Neural cell (in vitro differentiated cells): ENCODE measurements around the gene SLC6A8. TPM values are rescaled to one million over a fixed set of nuclear protein-coding genes. Genes with fewer than 3 reads are reported as not detected.

Experiments
- H2AFZ ChIP-seq: fragments of 200-600, 300-800 bp; sonication (generic), shearing (Covaris generic); 2 replicates; pipeline ENCODE4 v1.6.0; 2014; ENCODE audit warnings: low read depth, mild to moderate bottlenecking, antibody characterized with exemption, low read length, moderate library complexity
- H3F3A ChIP-seq: fragments of 200-600 bp; shearing (Covaris generic); 2 replicates; pipeline ENCODE4 v1.6.1; 2016; ENCODE audit warnings: mild to moderate bottlenecking, moderate library complexity, mixed read lengths, antibody characterized with exemption, low read length; ENCODE audit not compliant: insufficient read depth, poor library complexity, severe bottlenecking
- H3K27ac ChIP-seq: fragments of 200-600, 300-800 bp; sonication (generic), shearing (Covaris generic); 2 replicates; pipeline ENCODE4 v1.5.1; 2014; ENCODE audit warnings: mild to moderate bottlenecking, low read length, moderate library complexity
- H3K27me3 ChIP-seq: fragments of 300-800, 200-600 bp; sonication (generic), shearing (Covaris generic); 2 replicates; pipeline ENCODE4 v1.6.0; 2014; ENCODE audit warnings: mild to moderate bottlenecking, low read depth, low read length, moderate library complexity; ENCODE audit not compliant: insufficient read depth
- H3K36me3 ChIP-seq: fragments of 300-800, 200-600 bp; sonication (generic), shearing (Covaris generic); 2 replicates; pipeline ENCODE4 v1.5.1; 2014; ENCODE audit warnings: mild to moderate bottlenecking, antibody characterized with exemption, low read length, moderate library complexity; ENCODE audit not compliant: insufficient read depth
- H3K4me2 ChIP-seq: fragments of 300-800, 200-600 bp; sonication (generic), shearing (Covaris generic); 2 replicates; pipeline ENCODE4 v1.6.0; 2014; ENCODE audit warnings: mild to moderate bottlenecking, low read length
- H3K4me3 ChIP-seq: fragments of 300-800, 200-600 bp; sonication (generic), shearing (Covaris generic); 2 replicates; pipeline ENCODE4 v1.5.1; 2014; ENCODE audit warnings: mild to moderate bottlenecking, low read length, moderate library complexity
- H3K79me2 ChIP-seq: fragments of 200-600 bp; shearing (Covaris generic); replicated peaks from 2 replicates; pipeline ENCODE4 v1.6.0; 2014; ENCODE audit warnings: mild to moderate bottlenecking, low read length, moderate library complexity; ENCODE audit not compliant: insufficient read depth
- H3K9ac ChIP-seq: fragments of 300-800, 200-600 bp; sonication (generic), shearing (Covaris generic); 2 replicates; pipeline ENCODE4 v1.6.1; 2016; ENCODE audit warnings: mild to moderate bottlenecking, low read length, mixed read lengths
- H3K9me2 ChIP-seq: fragments of 200-600 bp; shearing (Covaris generic); 2 replicates; pipeline ENCODE4 v1.6.1; 2016; ENCODE audit warnings: mild to moderate bottlenecking, low read length, mixed read lengths; ENCODE audit not compliant: insufficient read depth
- H3K9me3 ChIP-seq: fragments of 200-600, 300-800 bp; sonication (generic), shearing (Covaris generic); 2 replicates; pipeline ENCODE4 v1.6.1; 2016; ENCODE audit warnings: mild to moderate bottlenecking, mixed run types, low read length, moderate library complexity, mixed read lengths
- H4K20me1 ChIP-seq: fragments of 200-600 bp; shearing (Covaris generic); 2 replicates; pipeline ENCODE4 v1.6.1; 2016; ENCODE audit warnings: mild to moderate bottlenecking, mixed run types; ENCODE audit not compliant: insufficient read depth
- EP300 ChIP-seq: fragments of 450-650 bp; conservative IDR thresholded peaks from 2 replicates; pipeline ENCODE4 v1.6.1; 2014; ENCODE audit warnings: antibody characterized with exemption, mild to moderate bottlenecking, moderate library complexity; ENCODE audit not compliant: poor library complexity, severe bottlenecking
- EZH2 ChIP-seq: fragments of 200-600, 300-800 bp; shearing (Covaris generic), sonication (generic); IDR thresholded peaks from 2 replicates; pipeline ENCODE4 v1.6.1; 2014; ENCODE audit warnings: antibody characterized with exemption, low read length, borderline replicate concordance, mild to moderate bottlenecking; ENCODE audit not compliant: insufficient read depth, poor library complexity, severe bottlenecking
- MXI1 ChIP-seq: fragments of 450-650 bp; conservative IDR thresholded peaks from 2 replicates; pipeline ENCODE4 v1.6.1; 2014; ENCODE audit warnings: antibody characterized with exemption, mild to moderate bottlenecking; ENCODE audit not compliant: poor library complexity, severe bottlenecking
- POLR2AphosphoS5 ChIP-seq: IDR thresholded peaks from 2 replicates; pipeline ENCODE4 v1.6.1; 2012
- RAD21 ChIP-seq: fragments of 450-650 bp; conservative IDR thresholded peaks from 2 replicates; pipeline ENCODE4 v1.6.1; 2014; ENCODE audit warnings: antibody characterized with exemption, mild to moderate bottlenecking, moderate library complexity
- SMC3 ChIP-seq: fragments of 450-650 bp; conservative IDR thresholded peaks from 2 replicates; pipeline ENCODE4 v1.6.1; 2014; ENCODE audit warnings: antibody characterized with exemption, mild to moderate bottlenecking, moderate library complexity; ENCODE audit not compliant: poor library complexity
- TAF1 ChIP-seq: IDR thresholded peaks from 2 replicates; pipeline ENCODE4 v1.6.1; 2012; ENCODE audit warnings: low read depth
- polyA plus RNA-seq: library from polyadenylated mRNA; depleted of rRNA; stranded (reverse); fragments of >200 nt; gene quantifications from 2 replicates; pipeline ENCODE4 v1.2.3, GENCODE V29; 2014
- TF ChIP-seq, protein P1 (sequence below): fragments of 450-650 bp; IDR thresholded peaks from 2 replicates; pipeline ENCODE4 v1.5.1; 2014; ENCODE audit warnings: antibody characterized with exemption, mild to moderate bottlenecking, moderate library complexity; ENCODE audit not compliant: poor library complexity, severe bottlenecking
- TF ChIP-seq, protein P2 (sequence below): IDR thresholded peaks from 2 replicates; pipeline ENCODE4 v1.6.1; 2012; ENCODE audit warnings: borderline replicate concordance

The SLC6A8 gene
- polyA plus RNA-seq, 1 donor from 2014 or later = 36.4 TPM

DNA sequence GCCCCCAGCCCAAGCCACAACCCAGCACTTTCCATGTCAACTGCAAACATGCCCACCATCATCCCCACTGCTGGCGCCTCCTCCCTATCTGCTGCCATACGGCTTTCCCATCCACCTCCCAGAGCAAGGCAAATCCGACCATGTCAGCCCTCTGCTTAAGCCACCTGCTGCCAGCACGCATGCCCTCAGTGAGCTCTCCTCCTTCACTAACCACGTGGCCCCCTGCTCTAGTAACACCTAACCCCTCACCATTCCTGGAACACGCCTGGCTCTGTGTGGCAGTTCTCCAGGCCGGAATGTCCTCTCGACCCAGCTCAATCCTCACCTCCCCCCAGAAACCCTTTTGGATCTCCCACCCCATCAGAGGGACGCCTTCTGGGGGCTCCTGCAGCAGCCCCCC is 19.1 kb downstream of the SLC6A8 start:
- Histone ChIP-seq H2AFZ (no peak overlapping the region), H3K9ac (no peak overlapping the region), H3K27me3 (no peaks in the 10 kb centered on the region), H3F3A (no peaks in the 10 kb centered on the region), H3K36me3 (no peaks in the 10 kb centered on the region), H3K9me2 (no peaks in the 10 kb centered on the region), H3K4me3 (no peak overlapping the region), H3K27ac (no peak overlapping the region), H3K79me2 (no peaks in the 10 kb centered on the region), H3K4me2 (no peak overlapping the region), H3K9me3 (no peaks in the 10 kb centered on the region), H4K20me1 (no peaks in the 10 kb centered on the region)
- TF ChIP-seq POLR2AphosphoS5 = no peak
- TF ChIP-seq, protein P1, sequence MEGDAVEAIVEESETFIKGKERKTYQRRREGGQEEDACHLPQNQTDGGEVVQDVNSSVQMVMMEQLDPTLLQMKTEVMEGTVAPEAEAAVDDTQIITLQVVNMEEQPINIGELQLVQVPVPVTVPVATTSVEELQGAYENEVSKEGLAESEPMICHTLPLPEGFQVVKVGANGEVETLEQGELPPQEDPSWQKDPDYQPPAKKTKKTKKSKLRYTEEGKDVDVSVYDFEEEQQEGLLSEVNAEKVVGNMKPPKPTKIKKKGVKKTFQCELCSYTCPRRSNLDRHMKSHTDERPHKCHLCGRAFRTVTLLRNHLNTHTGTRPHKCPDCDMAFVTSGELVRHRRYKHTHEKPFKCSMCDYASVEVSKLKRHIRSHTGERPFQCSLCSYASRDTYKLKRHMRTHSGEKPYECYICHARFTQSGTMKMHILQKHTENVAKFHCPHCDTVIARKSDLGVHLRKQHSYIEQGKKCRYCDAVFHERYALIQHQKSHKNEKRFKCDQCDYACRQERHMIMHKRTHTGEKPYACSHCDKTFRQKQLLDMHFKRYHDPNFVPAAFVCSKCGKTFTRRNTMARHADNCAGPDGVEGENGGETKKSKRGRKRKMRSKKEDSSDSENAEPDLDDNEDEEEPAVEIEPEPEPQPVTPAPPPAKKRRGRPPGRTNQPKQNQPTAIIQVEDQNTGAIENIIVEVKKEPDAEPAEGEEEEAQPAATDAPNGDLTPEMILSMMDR = no peak
- no peak for TF ChIP-seq RAD21
- TF ChIP-seq, protein P2, sequence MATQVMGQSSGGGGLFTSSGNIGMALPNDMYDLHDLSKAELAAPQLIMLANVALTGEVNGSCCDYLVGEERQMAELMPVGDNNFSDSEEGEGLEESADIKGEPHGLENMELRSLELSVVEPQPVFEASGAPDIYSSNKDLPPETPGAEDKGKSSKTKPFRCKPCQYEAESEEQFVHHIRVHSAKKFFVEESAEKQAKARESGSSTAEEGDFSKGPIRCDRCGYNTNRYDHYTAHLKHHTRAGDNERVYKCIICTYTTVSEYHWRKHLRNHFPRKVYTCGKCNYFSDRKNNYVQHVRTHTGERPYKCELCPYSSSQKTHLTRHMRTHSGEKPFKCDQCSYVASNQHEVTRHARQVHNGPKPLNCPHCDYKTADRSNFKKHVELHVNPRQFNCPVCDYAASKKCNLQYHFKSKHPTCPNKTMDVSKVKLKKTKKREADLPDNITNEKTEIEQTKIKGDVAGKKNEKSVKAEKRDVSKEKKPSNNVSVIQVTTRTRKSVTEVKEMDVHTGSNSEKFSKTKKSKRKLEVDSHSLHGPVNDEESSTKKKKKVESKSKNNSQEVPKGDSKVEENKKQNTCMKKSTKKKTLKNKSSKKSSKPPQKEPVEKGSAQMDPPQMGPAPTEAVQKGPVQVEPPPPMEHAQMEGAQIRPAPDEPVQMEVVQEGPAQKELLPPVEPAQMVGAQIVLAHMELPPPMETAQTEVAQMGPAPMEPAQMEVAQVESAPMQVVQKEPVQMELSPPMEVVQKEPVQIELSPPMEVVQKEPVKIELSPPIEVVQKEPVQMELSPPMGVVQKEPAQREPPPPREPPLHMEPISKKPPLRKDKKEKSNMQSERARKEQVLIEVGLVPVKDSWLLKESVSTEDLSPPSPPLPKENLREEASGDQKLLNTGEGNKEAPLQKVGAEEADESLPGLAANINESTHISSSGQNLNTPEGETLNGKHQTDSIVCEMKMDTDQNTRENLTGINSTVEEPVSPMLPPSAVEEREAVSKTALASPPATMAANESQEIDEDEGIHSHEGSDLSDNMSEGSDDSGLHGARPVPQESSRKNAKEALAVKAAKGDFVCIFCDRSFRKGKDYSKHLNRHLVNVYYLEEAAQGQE = no peak

DNA sequence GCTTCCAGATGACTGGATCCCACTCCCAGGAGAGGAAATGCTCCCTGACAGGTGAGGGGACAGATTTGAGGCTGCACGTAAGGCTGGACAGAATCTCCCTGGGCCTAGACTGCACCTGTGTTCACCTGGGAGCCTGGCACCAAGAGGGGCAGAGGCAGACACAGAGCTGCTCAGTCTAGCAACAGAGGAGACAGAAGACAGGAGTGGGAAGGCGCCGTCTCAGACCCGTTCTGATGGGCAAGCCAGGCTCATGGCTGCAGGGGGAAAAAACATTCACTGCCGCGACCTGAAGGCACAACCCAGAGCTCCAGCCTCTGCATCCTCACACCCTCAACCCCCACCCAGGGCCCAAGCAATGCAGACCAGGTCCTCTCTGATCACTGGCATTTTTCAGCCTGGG is 19.7 kb downstream of the SLC6A8 start:
- Histone ChIP-seq H3K9me2 (no peaks in the 10 kb centered on the region), H3K27me3 (no peaks in the 10 kb centered on the region), H2AFZ (no peak overlapping the region), H3K36me3 (no peaks in the 10 kb centered on the region), H3K27ac (no peak overlapping the region), H3K4me2 (no peak overlapping the region), H3K79me2 (no peaks in the 10 kb centered on the region), H3K9ac (no peak overlapping the region), H3F3A (no peaks in the 10 kb centered on the region), H4K20me1 (no peaks in the 10 kb centered on the region), H3K9me3 (no peaks in the 10 kb centered on the region), H3K4me3 (no peak overlapping the region)
- no peak for TF ChIP-seq EP300
- no peak for TF ChIP-seq POLR2AphosphoS5
- TF ChIP-seq, protein P2 = no peak
- no peak for TF ChIP-seq EZH2
- no peak for TF ChIP-seq SMC3
- TF ChIP-seq TAF1 = no peak
- TF ChIP-seq RAD21 = no peak
- TF ChIP-seq, protein P1 = no peak
- no peak for TF ChIP-seq MXI1
